DND-41 (cell line): ENCODE results near the gene STAC2.

Experiments used
- ATAC-seq: fragments of 200-7000 bp; cut with Tn5 transposase; 3 replicates; pipeline ENCODE4 v1.9.1; 2021; ENCODE audit warnings: low read depth; ENCODE audit not compliant: insufficient read depth
- DNase-seq: peaks from one replicate; pipeline ENCODE4 v3.0.0-alpha.2; 2020
- H2AFZ ChIP-seq: 2 replicates; pipeline ENCODE4 v1.6.0; 2012; ENCODE audit warnings: low read depth, low read length
- H3K27ac ChIP-seq: 2 replicates; pipeline ENCODE4 v1.5.1; 2012; ENCODE audit warnings: low read length, inconsistent platforms
- H3K27me3 ChIP-seq: fragments of 200-600 bp; sonication (generic); 2 replicates; pipeline ENCODE4 v1.6.0; 2012; ENCODE audit warnings: low read length, mild to moderate bottlenecking, inconsistent platforms; ENCODE audit not compliant: insufficient read depth, poor library complexity
- H3K36me3 ChIP-seq: 2 replicates; pipeline ENCODE4 v1.5.1; 2012; ENCODE audit warnings: low read length, inconsistent platforms; ENCODE audit not compliant: insufficient read depth
- H3K4me1 ChIP-seq: 2 replicates; pipeline ENCODE4 v1.5.1; 2012; ENCODE audit warnings: mild to moderate bottlenecking, low read length; ENCODE audit not compliant: insufficient read depth
- H3K4me2 ChIP-seq: 2 replicates; pipeline ENCODE4 v1.6.0; 2012; ENCODE audit warnings: mild to moderate bottlenecking, moderate library complexity, low read length, inconsistent platforms; ENCODE audit not compliant: insufficient read depth
- H3K4me3 ChIP-seq, 2 experiments: fragments of 200-600 bp in 1 of 2; shearing (Covaris generic) in 1 of 2; 2 replicates each; pipeline ENCODE4 v1.5.1; 2012 to 2016; ENCODE audit warnings: inconsistent platforms in 2 of 2, low read length in 2 of 2, mild to moderate bottlenecking in 2 of 2, low read depth in 1 of 2, moderate library complexity in 1 of 2
- H3K79me2 ChIP-seq: 2 replicates; pipeline ENCODE4 v1.6.0; 2012; ENCODE audit warnings: low read length, inconsistent platforms; ENCODE audit not compliant: insufficient read depth
- H3K9ac ChIP-seq: 2 replicates; pipeline ENCODE4 v1.6.0; 2012; ENCODE audit warnings: low read depth, mild to moderate bottlenecking, inconsistent platforms, low read length, moderate library complexity
- H3K9me3 ChIP-seq: 2 replicates; pipeline ENCODE4 v1.5.1; 2012; ENCODE audit warnings: low read length, moderate library complexity, mild to moderate bottlenecking, inconsistent platforms; ENCODE audit not compliant: insufficient read depth, severe bottlenecking
- H4K20me1 ChIP-seq: 2 replicates; pipeline ENCODE4 v1.6.0; 2012; ENCODE audit warnings: low read length; ENCODE audit not compliant: insufficient read depth
- CTCF ChIP-seq: IDR thresholded peaks from 2 replicates; pipeline ENCODE4 v1.5.1; 2012; ENCODE audit warnings: borderline replicate concordance, low read length, moderate library complexity, mild to moderate bottlenecking; ENCODE audit not compliant: poor library complexity, severe bottlenecking; ENCODE audit errors: extremely low read depth
- EZH2 ChIP-seq: IDR thresholded peaks from 3 replicates; pipeline ENCODE4 v1.6.1; 2012; ENCODE audit warnings: borderline replicate concordance, low read depth, mild to moderate bottlenecking, moderate library complexity, low read length, inconsistent platforms; ENCODE audit not compliant: severe bottlenecking

Gene STAC2

DNA sequence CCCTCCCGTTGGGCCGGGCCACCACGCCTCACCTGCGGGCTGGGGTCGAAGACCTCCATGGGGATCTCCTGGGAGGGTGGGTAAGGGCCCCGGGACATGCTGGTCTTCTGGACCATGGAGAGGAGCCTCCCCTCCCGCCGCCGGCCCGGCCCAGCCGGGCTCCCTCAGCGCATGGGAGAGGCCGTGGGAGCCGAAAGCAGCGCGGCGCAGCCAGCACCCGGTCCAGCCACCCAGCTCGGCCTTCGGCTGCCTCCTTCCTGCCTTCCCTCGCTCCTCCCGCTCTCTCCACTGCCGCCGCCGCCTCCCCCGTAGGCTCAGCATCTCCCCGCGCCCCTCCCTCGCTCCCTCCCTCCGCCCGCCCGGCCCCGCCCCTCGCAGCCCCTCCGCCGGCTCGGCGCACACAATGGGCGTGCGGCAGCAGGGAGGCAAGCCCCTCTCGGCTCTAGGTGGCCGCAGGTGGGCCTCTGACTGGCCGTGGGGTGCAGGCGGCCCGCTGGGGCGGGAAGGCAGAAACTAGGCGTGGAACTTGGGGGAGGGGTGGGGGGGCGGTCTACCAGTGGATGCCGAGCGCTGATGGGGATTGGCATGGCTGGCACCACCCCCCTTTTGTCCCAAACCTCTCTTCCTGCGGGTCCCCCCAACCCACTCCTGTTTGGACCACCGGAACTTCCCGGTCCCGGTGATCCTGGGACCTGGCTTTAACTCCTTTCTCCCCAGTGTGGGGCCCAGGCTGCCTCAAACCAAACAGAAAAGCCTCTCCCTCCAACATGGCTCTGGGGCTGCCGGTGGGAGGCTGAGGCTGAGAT is 28.2 kb downstream of the STAC2 start, which contains the start of gene CACNB1:
TSS of gene CACNB1 (minus strand) at position 290 of the 806 bp plus-strand sequence. CDS start at position 116, 174 bp downstream.
- Histone ChIP-seq H3K4me3 (peak within 1 kb of the TSS; percentile 79 to 88), H2AFZ (peak within 1 kb of the TSS; percentile 83), H3K79me2 (peaks cover 71% of the 10 kb centered on the region), H3K27me3 (no peaks in the 10 kb centered on the region), H3K9ac (peak within 1 kb of the TSS; percentile 93), H3K27ac (peak within 1 kb of the TSS; percentile 99), H3K4me2 (peak within 1 kb of the TSS; percentile 98), H3K4me1 (peaks cover 74% of the 10 kb centered on the region), H4K20me1 (peaks cover 44% of the 10 kb centered on the region), H3K36me3 (peaks cover 47% of the 10 kb centered on the region), H3K9me3 (no peaks in the 10 kb centered on the region)
- TF ChIP-seq CTCF (no peak), EZH2 (no peak)
- ATAC-seq: peak; percentile 80
- peak; percentile 88 for DNase-seq

DNA sequence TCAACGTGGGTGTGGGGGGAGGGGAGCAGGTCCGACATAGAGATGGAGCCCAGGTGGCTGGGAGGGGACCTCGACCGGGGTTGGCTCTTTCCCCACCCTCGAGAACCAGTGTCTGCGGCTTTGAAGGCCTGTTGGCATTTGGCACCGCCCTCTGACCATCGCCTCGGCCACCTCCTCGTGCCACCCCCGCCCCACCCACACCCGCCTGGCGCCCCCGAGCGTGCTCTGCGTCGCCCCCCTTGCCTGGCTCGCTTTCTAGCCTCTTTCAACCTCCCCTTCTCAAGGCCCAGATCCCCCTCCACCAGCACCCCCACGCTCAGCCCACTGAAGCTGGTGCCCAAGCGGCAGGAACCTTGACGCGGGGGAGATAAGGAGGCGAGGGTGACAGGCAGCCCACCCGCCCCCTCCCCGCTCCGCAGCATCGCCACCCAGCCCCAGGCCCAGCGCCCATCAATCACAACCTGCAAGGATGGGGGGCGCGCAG is 28.9 kb downstream of the STAC2 start:
- ATAC-seq: peak; percentile 27
- Histone ChIP-seq H3K4me1 (peaks cover 67% of the 10 kb centered on the region), H2AFZ (peak overlapping the region; percentile 83), H4K20me1 (peaks cover 37% of the 10 kb centered on the region), H3K36me3 (peaks cover 47% of the 10 kb centered on the region), H3K4me2 (peak overlapping the region; percentile 98), H3K27me3 (no peaks in the 10 kb centered on the region), H3K9ac (peak overlapping the region; percentile 93), H3K9me3 (no peaks in the 10 kb centered on the region), H3K27ac (peak overlapping the region; percentile 99), H3K4me3 (peak overlapping the region; percentile 79 to 88), H3K79me2 (peaks cover 64% of the 10 kb centered on the region)
- no peak for TF ChIP-seq EZH2
- no peak for TF ChIP-seq CTCF
- peak; percentile 45 for DNase-seq

- Histone ChIP-seq H3K27me3 (no peaks in the 10 kb centered on the region), H3K9ac (peak overlapping the region; percentile 93), H3K4me2 (peak overlapping the region; percentile 98), H3K79me2 (peaks cover 58% of the 10 kb centered on the region), H3K36me3 (peaks cover 47% of the 10 kb centered on the region), H3K27ac (peak overlapping the region; percentile 99), H3K4me1 (peaks cover 61% of the 10 kb centered on the region), H4K20me1 (peaks cover 32% of the 10 kb centered on the region), H3K4me3 (peak overlapping the region in 1 of 2 experiments; percentile 88; a peak in 2 of 4 replicates), H2AFZ (no peak overlapping the region), H3K9me3 (no peaks in the 10 kb centered on the region)
- DNase-seq (no peak), ATAC-seq (no peak)
- no peak for TF ChIP-seq CTCF
- no peak for TF ChIP-seq EZH2
Measured at GRCh38 chr17:39196241-39196807, 29.4 kb downstream of the STAC2 start.
